Upper lobe of right lung (tissue), 1 donor: ENCODE measurements around the gene PRKN. TPM values are rescaled to one million over a fixed set of nuclear protein-coding genes. Genes with fewer than 3 reads are reported as not detected.

ENCODE experiments used
- ATAC-seq: fragments of 200-7000 bp; cut with Tn5 transposase; one replicate; pipeline ENCODE4 v1.9.1; 2020; ENCODE audit warnings: mild to moderate bottlenecking, moderate library complexity
- DNase-seq: peaks from one replicate; pipeline ENCODE4 v3.0.0-alpha.2; 2020
- H3K27ac ChIP-seq: fragments of 200-600 bp; one replicate; pipeline ENCODE4 v1.8.0; 2022
- H3K27me3 ChIP-seq: fragments of 200-600 bp; one replicate; pipeline ENCODE4 v1.8.0; 2022; ENCODE audit warnings: mild to moderate bottlenecking
- H3K36me3 ChIP-seq: fragments of 200-600 bp; one replicate; pipeline ENCODE4 v1.8.0; 2022
- H3K4me1 ChIP-seq: fragments of 200-600 bp; one replicate; pipeline ENCODE4 v1.8.0; 2022
- H3K4me3 ChIP-seq: fragments of 200-600 bp; one replicate; pipeline ENCODE4 v1.8.0; 2022; ENCODE audit warnings: mild to moderate bottlenecking
- H3K9me3 ChIP-seq: fragments of 200-600 bp; one replicate; pipeline ENCODE4 v1.8.0; 2022
- intact Hi-C: fragments of 100-400 bp; cut with DNase I; formaldehyde crosslinking; loops from one replicate; pipeline ENCODE4 v1.11.0; 2022
- total RNA-seq: library from RNA; stranded (reverse); fragmentation: NEBNext Ultra II Directional; extraction: Animal tissue kit (Norgen Biotek cat#: 25700); gene quantifications from one replicate; pipeline ENCODE4 v1.2.1, GENCODE V29; 2021
- TF ChIP-seq, protein P1 (sequence below): fragments of 200-600 bp; IDR thresholded peaks from one replicate; pipeline ENCODE4 v1.8.0; 2022; ENCODE audit warnings: antibody characterized with exemption
- donor health status: DM: no; HTN: yes; CAD: no; lungs with severe emphysema.

PRKN gene
- total RNA-seq, 1 donor from 2014 or later, result 2.7 TPM

- DNase-seq (no peak), ATAC-seq (no peak)
- no peaks in the 10 kb centered on the region for H3K36me3 ChIP-seq
- TF ChIP-seq, protein P1, sequence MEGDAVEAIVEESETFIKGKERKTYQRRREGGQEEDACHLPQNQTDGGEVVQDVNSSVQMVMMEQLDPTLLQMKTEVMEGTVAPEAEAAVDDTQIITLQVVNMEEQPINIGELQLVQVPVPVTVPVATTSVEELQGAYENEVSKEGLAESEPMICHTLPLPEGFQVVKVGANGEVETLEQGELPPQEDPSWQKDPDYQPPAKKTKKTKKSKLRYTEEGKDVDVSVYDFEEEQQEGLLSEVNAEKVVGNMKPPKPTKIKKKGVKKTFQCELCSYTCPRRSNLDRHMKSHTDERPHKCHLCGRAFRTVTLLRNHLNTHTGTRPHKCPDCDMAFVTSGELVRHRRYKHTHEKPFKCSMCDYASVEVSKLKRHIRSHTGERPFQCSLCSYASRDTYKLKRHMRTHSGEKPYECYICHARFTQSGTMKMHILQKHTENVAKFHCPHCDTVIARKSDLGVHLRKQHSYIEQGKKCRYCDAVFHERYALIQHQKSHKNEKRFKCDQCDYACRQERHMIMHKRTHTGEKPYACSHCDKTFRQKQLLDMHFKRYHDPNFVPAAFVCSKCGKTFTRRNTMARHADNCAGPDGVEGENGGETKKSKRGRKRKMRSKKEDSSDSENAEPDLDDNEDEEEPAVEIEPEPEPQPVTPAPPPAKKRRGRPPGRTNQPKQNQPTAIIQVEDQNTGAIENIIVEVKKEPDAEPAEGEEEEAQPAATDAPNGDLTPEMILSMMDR, result no peak
- H3K4me3 ChIP-seq, result no peak overlapping the region
- no peak overlapping the region for H3K27ac ChIP-seq
- no peaks in the 10 kb centered on the region for H3K27me3 ChIP-seq
- H3K4me1 ChIP-seq, result no peaks in the 10 kb centered on the region
- intact Hi-C loops, result no loop called here
- H3K9me3 ChIP-seq, result no peaks in the 10 kb centered on the region
Observed at GRCh38 chr6:161534264-161534873, 1193.2 kb downstream of the PRKN start.

GRCh38 chr6:161533266-161533665 is 1194.3 kb downstream of the PRKN start:
- Histone ChIP-seq H3K9me3 (no peaks in the 10 kb centered on the region), H3K4me1 (no peaks in the 10 kb centered on the region), H3K36me3 (no peaks in the 10 kb centered on the region), H3K27ac (no peak overlapping the region), H3K4me3 (no peak overlapping the region), H3K27me3 (no peaks in the 10 kb centered on the region)
- intact Hi-C loops, result no loop called here
- no peak for ATAC-seq
- no peak for DNase-seq
- TF ChIP-seq, protein P1, result no peak

GRCh38 chr6:161532536-161532935 is 1195.0 kb downstream of the PRKN start:
- H3K4me3 ChIP-seq, result no peak overlapping the region
- TF ChIP-seq, protein P1, result no peak
- H3K9me3 ChIP-seq, result no peaks in the 10 kb centered on the region

GRCh38 chr6:161526794-161527193 is 1200.8 kb downstream of the PRKN start:
- Histone ChIP-seq H3K4me1 (no peaks in the 10 kb centered on the region), H3K36me3 (no peaks in the 10 kb centered on the region), H3K27ac (no peak overlapping the region), H3K4me3 (no peak overlapping the region), H3K9me3 (no peaks in the 10 kb centered on the region), H3K27me3 (no peaks in the 10 kb centered on the region)
- TF ChIP-seq, protein P1, result no peak
- DNase-seq (no peak), ATAC-seq (no peak)
- intact Hi-C loops, result no loop called here

More at GRCh38 chr6:161532536-161532935, 1195.0 kb downstream of the PRKN start:
- DNase-seq (no peak), ATAC-seq (no peak)
- no peaks in the 10 kb centered on the region for H3K27me3 ChIP-seq
- no peak overlapping the region for H3K27ac ChIP-seq
- no peaks in the 10 kb centered on the region for H3K36me3 ChIP-seq
- no peaks in the 10 kb centered on the region for H3K4me1 ChIP-seq
- intact Hi-C loops, result no loop called here

DNA sequence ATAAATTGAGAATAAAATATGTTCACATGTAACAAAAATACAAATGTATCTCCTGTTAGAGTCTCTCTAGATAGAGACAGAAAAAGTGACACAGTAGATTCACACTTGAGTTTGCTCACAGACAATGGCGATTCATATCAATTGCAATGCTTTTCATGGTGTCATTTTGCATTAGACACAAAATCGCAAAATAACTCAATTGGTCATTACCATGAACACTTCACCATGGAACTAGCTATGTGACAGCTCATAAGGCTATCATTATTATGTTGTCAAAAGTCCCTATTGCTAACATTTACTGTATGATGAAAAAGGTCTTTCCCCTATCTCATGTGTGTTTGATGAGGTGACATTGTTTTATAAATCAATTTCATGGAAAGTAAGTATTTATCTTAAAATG is 1204.2 kb downstream of the PRKN start:
- DNase-seq (no peak), ATAC-seq (no peak)
- Histone ChIP-seq H3K4me1 (no peaks in the 10 kb centered on the region), H3K27ac (no peak overlapping the region), H3K27me3 (no peaks in the 10 kb centered on the region), H3K4me3 (no peak overlapping the region), H3K36me3 (no peaks in the 10 kb centered on the region), H3K9me3 (no peaks in the 10 kb centered on the region)
- TF ChIP-seq, protein P1, result no peak
- intact Hi-C loops, result no loop called here

- Histone ChIP-seq H3K4me3 (no peak overlapping the region), H3K27ac (no peak overlapping the region), H3K27me3 (no peaks in the 10 kb centered on the region), H3K9me3 (no peaks in the 10 kb centered on the region), H3K36me3 (no peaks in the 10 kb centered on the region), H3K4me1 (no peaks in the 10 kb centered on the region)
- ATAC-seq (no peak), DNase-seq (no peak)
- TF ChIP-seq, protein P1, result no peak
- intact Hi-C loops, result no loop called here
Observed at GRCh38 chr6:161522276-161522675, 1205.3 kb downstream of the PRKN start.
